CD14-positive monocyte (primary cell): Measurements from ENCODE around the gene AARS2. TPM values are rescaled to one million over a fixed set of nuclear protein-coding genes. Genes with fewer than 3 reads are reported as not detected.

ENCODE experiments used
- DNase-seq, 3 donors: peaks; one replicate each; pipeline ENCODE4 v3.0.0-alpha.2; 2011 to 2022
- H2AFZ ChIP-seq: 2 replicates; pipeline ENCODE4 v1.6.0; 2012; ENCODE audit warnings: mild to moderate bottlenecking, low read depth, low read length, inconsistent platforms; ENCODE audit not compliant: insufficient read depth, poor library complexity, severe bottlenecking
- H3K27ac ChIP-seq, 2 donors: 1 replicate in 1 of 2; 2 replicates in 1 of 2; pipeline ENCODE4 v1.5.1; 2012 to 2013; ENCODE audit warnings: low read length in 2 of 2, control low read depth in 1 of 2, inconsistent platforms in 1 of 2, low read depth in 1 of 2, mild to moderate bottlenecking in 1 of 2
- H3K27me3 ChIP-seq, 2 donors: one replicate each; pipeline versions ENCODE4 v1.6.0 to v1.6.1; 2011 to 2013; ENCODE audit warnings: low read length in 2 of 2; ENCODE audit not compliant: control insufficient read depth in 2 of 2, insufficient read depth in 2 of 2
- H3K36me3 ChIP-seq, 2 donors: replicated peaks in 1 of 2; 1 replicate in 1 of 2; 2 replicates in 1 of 2; pipeline versions ENCODE4 v1.5.1 to v1.6.1; 2012 to 2013; ENCODE audit warnings: low read length in 2 of 2, control low read depth in 1 of 2, inconsistent platforms in 1 of 2, mild to moderate bottlenecking in 1 of 2; ENCODE audit not compliant: insufficient read depth in 2 of 2, control insufficient read depth in 1 of 2
- H3K4me1 ChIP-seq, 2 donors: 1 replicate in 1 of 2; 2 replicates in 1 of 2; pipeline versions ENCODE4 v1.5.1 to v1.6.1; 2012 to 2013; ENCODE audit warnings: low read length in 2 of 2, control low read depth in 1 of 2, inconsistent platforms in 1 of 2, mild to moderate bottlenecking in 1 of 2, moderate library complexity in 1 of 2; ENCODE audit not compliant: insufficient read depth in 2 of 2, control insufficient read depth in 1 of 2
- H3K4me2 ChIP-seq: replicated peaks from 2 replicates; pipeline ENCODE3; 2012; ENCODE audit warnings: low read length, moderate library complexity, mild to moderate bottlenecking; ENCODE audit not compliant: poor library complexity, severe bottlenecking; ENCODE audit errors: extremely low read depth
- H3K4me3 ChIP-seq, 3 experiments: fragments of 200-600 bp in 1 of 3; sonication (generic) in 1 of 3; replicated peaks in 1 of 3; 1 replicate in 2 of 3; 2 replicates in 1 of 3; pipeline ENCODE4 v1.5.1; 2011 to 2013; ENCODE audit warnings: low read length in 3 of 3, mild to moderate bottlenecking in 3 of 3, control low read depth in 2 of 3, low read depth in 2 of 3, inconsistent platforms in 1 of 3, moderate library complexity in 1 of 3
- H3K79me2 ChIP-seq: 2 replicates; pipeline ENCODE4 v1.6.0; 2012; ENCODE audit warnings: mild to moderate bottlenecking, control low read depth, inconsistent platforms, low read length, moderate library complexity; ENCODE audit not compliant: insufficient read depth
- H3K9ac ChIP-seq: 2 replicates; pipeline ENCODE4 v1.6.0; 2017; ENCODE audit warnings: low read length, mild to moderate bottlenecking; ENCODE audit not compliant: insufficient read depth, poor library complexity, severe bottlenecking
- H3K9me3 ChIP-seq, 2 donors: replicated peaks in 1 of 2; 1 replicate in 1 of 2; 2 replicates in 1 of 2; pipeline versions ENCODE4 v1.5.1 to v1.6.1; 2012 to 2013; ENCODE audit warnings: low read length in 2 of 2, control low read depth in 1 of 2; ENCODE audit not compliant: control insufficient read depth in 1 of 2, insufficient read depth in 1 of 2
- H4K20me1 ChIP-seq: 2 replicates; pipeline ENCODE4 v1.6.0; 2012; ENCODE audit warnings: mild to moderate bottlenecking, low read length, control low read depth, moderate library complexity; ENCODE audit not compliant: insufficient read depth
- H3K27ac Mint-ChIP-seq, 7 donors: one replicate each; pipeline ENCODE4 v1.8.0; 2020; ENCODE audit warnings: mild to moderate bottlenecking in 7 of 7, mixed read lengths in 7 of 7, moderate library complexity in 6 of 7, inconsistent platforms in 2 of 7
- H3K27me3 Mint-ChIP-seq, 3 donors: one replicate each; pipeline ENCODE4 v1.8.0; 2021 to 2022; ENCODE audit warnings: low read depth in 3 of 3, mild to moderate bottlenecking in 3 of 3, mixed read lengths in 3 of 3, moderate library complexity in 3 of 3, inconsistent platforms in 1 of 3
- H3K36me3 Mint-ChIP-seq, 2 donors: one replicate each; pipeline ENCODE4 v1.8.0; 2020; ENCODE audit warnings: mixed read lengths in 2 of 2, inconsistent platforms in 1 of 2, mild to moderate bottlenecking in 1 of 2
- H3K4me1 Mint-ChIP-seq: one replicate; pipeline ENCODE4 v1.8.0; 2020; ENCODE audit warnings: mild to moderate bottlenecking, mixed read lengths
- H3K4me3 Mint-ChIP-seq, 2 donors: one replicate each; pipeline ENCODE4 v1.8.0; 2020; ENCODE audit warnings: mild to moderate bottlenecking in 2 of 2, mixed read lengths in 2 of 2, moderate library complexity in 1 of 2
- H3K9me3 Mint-ChIP-seq, 7 donors: one replicate each; pipeline ENCODE4 v1.8.0; 2020 to 2022; ENCODE audit warnings: mixed read lengths in 7 of 7, mild to moderate bottlenecking in 6 of 7, moderate library complexity in 6 of 7, inconsistent platforms in 2 of 7
- CTCF ChIP-seq: fragments of 200-600 bp; IDR thresholded peaks from one replicate; pipeline ENCODE4 v1.8.0; 2022; ENCODE audit warnings: antibody characterized with exemption, mild to moderate bottlenecking
- WGBS: methylation state at CpG from one replicate; pipeline ENCODE4 v1.1.5; 2013; ENCODE audit warnings: missing lambda C conversion rate; ENCODE audit not compliant: insufficient coverage; 5-methylcytosine and 5-hydroxymethylcytosine counted together
- intact Hi-C, 2 donors: fragments of 100-400 bp; cut with micrococcal nuclease; formaldehyde crosslinking; loops; one replicate each; pipeline versions ENCODE4 v1.15.0 to v1.15.1; 2023
- polyA plus RNA-seq, 3 donors: library from polyadenylated mRNA; depleted of rRNA in 1 of 3; unstranded in 2 of 3; stranded (reverse) in 1 of 3; fragments of 300-500 nt in 2 of 3; fragments of >200 nt in 1 of 3; fragmentation: Illumina TruSeq in 2 of 3; gene quantifications; 1 replicate in 2 of 3; 2 replicates in 1 of 3; pipeline ENCODE4 v1.2.3, GENCODE V29; 2012 to 2021

AARS2 gene
- polyA plus RNA-seq, 3 donors: 1.8 to 4.5 (median 3.2) TPM

DNA sequence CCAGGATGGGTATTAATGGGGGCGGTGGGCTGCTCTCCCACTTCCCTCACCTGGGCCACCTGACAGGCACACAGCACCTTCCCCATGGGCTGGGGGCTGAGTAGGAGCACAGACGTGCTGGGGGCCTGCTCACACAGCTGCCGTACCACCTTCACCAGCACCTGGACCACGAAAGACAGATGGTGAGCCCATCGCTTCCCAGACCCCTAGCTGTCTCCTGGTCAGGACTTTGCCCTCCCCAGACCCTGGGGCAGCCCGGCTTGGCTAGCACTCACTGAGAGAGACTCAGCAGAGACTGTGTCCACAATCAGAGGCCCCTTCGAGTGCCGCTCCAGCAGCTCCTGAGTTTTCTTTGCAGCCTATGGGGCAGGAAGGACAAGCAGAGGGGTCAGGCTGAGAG lies 12.0 kb downstream of the AARS2 start:
- H4K20me1 ChIP-seq: no peaks in the 10 kb centered on the region
- no peak overlapping the region for H3K9ac ChIP-seq
- H3K27ac Mint-ChIP-seq: no peak overlapping the region
- peaks cover 0 to 8% (median 3%) of the 10 kb centered on the region in 7 donors for H3K9me3 Mint-ChIP-seq
- H3K4me2 ChIP-seq: no peak overlapping the region
- TF ChIP-seq CTCF: no peak
- WGBS: 94% methylated on average over 7 of the region's 8 CpGs
- H3K4me3 ChIP-seq: no peak overlapping the region
- peaks cover 26 to 35% (median 27%) of the 10 kb centered on the region in 3 donors for H3K27me3 Mint-ChIP-seq
- no peaks in the 10 kb centered on the region for H3K79me2 ChIP-seq
- H2AFZ ChIP-seq: no peak overlapping the region
- peaks cover 15 to 29% of the 10 kb centered on the region in 2 donors for H3K27me3 ChIP-seq
- no peak overlapping the region for H3K4me3 Mint-ChIP-seq
- intact Hi-C loops: no loop called here
- H3K9me3 ChIP-seq: peaks cover 0 to 4% of the 10 kb centered on the region in 2 donors
- peaks cover 25% of the 10 kb centered on the region for H3K4me1 Mint-ChIP-seq
- H3K36me3 Mint-ChIP-seq: peaks cover 57 to 70% of the 10 kb centered on the region in 2 donors
- H3K36me3 ChIP-seq: peaks cover 57 to 64% of the 10 kb centered on the region in 2 donors
- no peak overlapping the region for H3K27ac ChIP-seq
- no peak for DNase-seq
- H3K4me1 ChIP-seq: peaks cover 9 to 15% of the 10 kb centered on the region in 2 donors

- WGBS: 82% methylated on average over 6 of the region's 7 CpGs
- no peak overlapping the region for H2AFZ ChIP-seq
- H3K27me3 ChIP-seq: peaks cover 21 to 36% of the 10 kb centered on the region in 2 donors
- H3K9ac ChIP-seq: no peak overlapping the region
- Mint-ChIP-seq H3K36me3 (peaks cover 51 to 63% of the 10 kb centered on the region in 2 donors), H3K27ac (no peak overlapping the region), H3K9me3 (peaks cover 0 to 8% (median 3%) of the 10 kb centered on the region in 7 donors), H3K4me1 (peaks cover 25% of the 10 kb centered on the region), H3K4me3 (no peak overlapping the region), H3K27me3 (peaks cover 31 to 40% (median 33%) of the 10 kb centered on the region in 3 donors)
- no peaks in the 10 kb centered on the region for H3K79me2 ChIP-seq
- peaks cover 50 to 57% of the 10 kb centered on the region in 2 donors for H3K36me3 ChIP-seq
- no peak overlapping the region for H3K27ac ChIP-seq
- intact Hi-C loops: no loop called here
- no peak overlapping the region for H3K4me3 ChIP-seq
- H4K20me1 ChIP-seq: no peaks in the 10 kb centered on the region
- no peak for TF ChIP-seq CTCF
- H3K9me3 ChIP-seq: peaks cover 0 to 5% of the 10 kb centered on the region in 2 donors
- H3K4me1 ChIP-seq: peaks cover 9 to 15% of the 10 kb centered on the region in 2 donors
- no peak overlapping the region for H3K4me2 ChIP-seq
- no peak for DNase-seq
These were observed 12.8 kb downstream of the AARS2 start for GRCh38 chr6:44300292-44300823.
